Fibroblast of pulmonary artery (primary cell): ENCODE results near the gene TBX15.
"Not testable (repeated sequence)": the region's sequence is repeated elsewhere in the genome, so short reads cannot be mapped to it uniquely, and the experiment has no call there.

Experiments
- DNase-seq: peaks from one replicate; pipeline ENCODE4 v3.0.0-alpha.2; 2010; ENCODE audit warnings: low read depth
- H3K4me3 ChIP-seq: replicated peaks from 2 replicates; pipeline ENCODE4 v1.5.1; 2011; ENCODE audit warnings: low read depth, mild to moderate bottlenecking, control low read depth, low read length, moderate library complexity
- CTCF ChIP-seq: IDR thresholded peaks from 2 replicates; pipeline ENCODE4 v1.5.1; 2011; ENCODE audit warnings: mild to moderate bottlenecking, control low read depth, low read length, inconsistent platforms; ENCODE audit errors: missing control alignments

Gene TBX15

DNA sequence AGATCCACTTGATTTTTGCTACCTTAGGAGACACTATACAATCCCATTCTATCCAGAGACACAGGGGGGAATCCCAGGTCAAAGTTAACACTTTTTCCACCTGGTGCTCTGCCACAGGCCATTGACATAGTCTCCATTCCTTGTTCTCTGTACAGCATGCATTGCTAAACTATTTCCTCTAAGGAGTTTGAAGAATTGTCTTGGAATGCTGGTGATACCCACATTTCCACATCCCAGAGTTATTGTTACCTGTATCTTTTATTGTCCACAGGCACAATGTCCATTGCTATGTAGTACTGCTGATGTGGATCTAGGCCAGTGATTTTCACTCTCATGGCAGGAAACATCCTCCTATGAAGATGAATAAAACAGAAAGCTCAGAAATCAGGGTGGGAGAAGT lies 61.9 kb downstream of the TBX15 start:
- H3K4me3 ChIP-seq = no peak overlapping the region
- no peak for TF ChIP-seq CTCF
- DNase-seq = no peak

DNA sequence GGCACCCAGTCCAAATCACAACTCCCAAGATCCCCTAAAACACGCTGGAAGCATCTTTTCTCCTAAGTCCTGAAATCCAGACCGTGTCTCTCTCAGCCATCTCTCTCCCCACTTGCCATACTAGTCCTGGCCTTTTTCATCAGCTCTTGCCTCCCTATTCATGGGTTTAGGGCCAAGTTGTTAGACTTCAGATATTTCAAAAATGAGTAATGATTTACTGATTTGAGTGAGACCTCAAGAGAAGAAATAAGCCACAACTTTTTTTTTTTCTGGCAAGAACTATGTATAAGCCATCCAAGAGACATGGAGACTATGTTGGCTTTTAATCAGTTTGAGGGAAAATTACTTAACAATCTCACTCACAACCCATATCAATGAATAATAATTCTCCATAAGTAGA lies 62.5 kb downstream of the TBX15 start:
- no peak for DNase-seq
- H3K4me3 ChIP-seq = no peak overlapping the region
- TF ChIP-seq CTCF = no peak

GRCh38 chr1:118923319-118923718 lies 64.8 kb downstream of the TBX15 start:
- no peak for DNase-seq
- no peak for TF ChIP-seq CTCF
- H3K4me3 ChIP-seq = no peak overlapping the region

- no peak overlapping the region for H3K4me3 ChIP-seq
- no peak for DNase-seq
- no peak for TF ChIP-seq CTCF
Measured at GRCh38 chr1:118921994-118922393, 66.1 kb downstream of the TBX15 start.

DNA sequence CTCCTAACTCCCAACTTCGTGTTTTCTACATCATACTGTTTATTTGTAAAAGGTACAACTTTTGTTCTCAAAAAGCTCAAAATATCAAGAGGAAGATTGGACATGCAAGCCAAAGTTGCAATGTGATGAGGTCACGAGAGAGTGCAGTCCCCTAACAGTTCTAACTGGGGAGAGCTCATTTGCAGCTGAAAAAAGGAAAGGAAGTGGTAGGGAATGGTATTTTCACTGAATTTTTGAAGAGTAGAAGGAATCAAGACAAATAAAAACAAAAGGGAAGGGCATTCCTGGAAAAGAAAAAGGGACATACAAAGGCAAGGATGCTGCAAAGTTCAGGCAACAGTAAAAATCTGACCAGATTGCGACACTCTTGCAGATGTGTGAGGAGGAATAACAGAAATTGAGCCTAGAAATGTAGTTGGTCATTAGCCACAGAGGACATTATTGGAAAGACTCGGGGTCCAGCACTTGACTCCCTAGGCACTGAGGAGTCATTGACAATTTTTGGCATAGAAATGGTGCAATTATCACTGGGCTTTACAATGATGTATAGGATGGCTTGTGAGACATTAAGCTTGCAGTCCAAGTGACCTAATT lies 67.9 kb downstream of the TBX15 start:
- no peak for TF ChIP-seq CTCF
- H3K4me3 ChIP-seq = no peak overlapping the region
- no peak for DNase-seq

GRCh38 chr1:118918940-118919259 lies 69.2 kb downstream of the TBX15 start:
- no peak for TF ChIP-seq CTCF
- DNase-seq = no peak
- H3K4me3 ChIP-seq = no peak overlapping the region

- no peak for TF ChIP-seq CTCF
- H3K4me3 ChIP-seq = no peak overlapping the region
- no peak for DNase-seq
Measured at GRCh38 chr1:118918230-118918939, 69.8 kb downstream of the TBX15 start.

GRCh38 chr1:118916346-118916745 lies 71.8 kb downstream of the TBX15 start:
- not testable (repeated sequence) for DNase-seq, H3K4me3 ChIP-seq
